Fibroblast of lung (primary cell): ENCODE data around the gene MATN3.

ENCODE experiments used
- EZH2 ChIP-seq: IDR thresholded peaks from 2 replicates; pipeline ENCODE4 v1.5.1; 2012; ENCODE audit warnings: low read length, control low read depth, mild to moderate bottlenecking; ENCODE audit errors: missing control alignments
- TF ChIP-seq, protein P1 (sequence below), 2 donors: IDR thresholded peaks in 1 of 2; conservative IDR thresholded peaks in 1 of 2; 1 replicate in 1 of 2; 2 replicates in 1 of 2; pipeline ENCODE4 v1.5.1; 2011 to 2012; ENCODE audit warnings: low read length in 2 of 2, control low read depth in 1 of 2, inconsistent platforms in 1 of 2, low read depth in 1 of 2, mild to moderate bottlenecking in 1 of 2

DNA sequence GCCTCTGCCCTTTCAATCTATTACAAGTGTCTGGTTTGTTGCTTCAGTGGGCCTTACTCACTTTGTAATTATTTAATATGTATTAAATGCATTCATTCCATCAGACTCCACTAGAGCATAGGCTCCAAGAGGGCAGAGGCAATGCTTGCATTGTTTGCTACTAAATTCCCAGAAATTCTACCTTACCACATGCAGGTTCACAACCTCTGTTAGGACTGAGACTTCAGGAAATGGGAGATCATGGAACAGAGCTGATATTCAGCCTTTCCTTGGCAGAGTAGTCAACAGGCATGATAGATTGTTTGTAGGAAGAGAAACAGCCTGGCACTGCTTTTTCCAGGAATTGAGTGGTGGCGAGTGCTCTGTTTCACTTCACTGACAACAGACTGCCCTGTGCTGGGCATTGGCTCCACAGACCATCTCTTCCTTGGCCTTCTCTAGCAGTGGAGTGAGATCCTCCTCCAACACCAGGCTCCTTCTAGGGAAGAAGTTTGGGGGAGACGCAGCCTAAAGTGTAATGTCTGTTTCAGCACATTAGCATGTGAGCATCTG is 6.2 kb upstream of the MATN3 start:
- TF ChIP-seq, protein P1, sequence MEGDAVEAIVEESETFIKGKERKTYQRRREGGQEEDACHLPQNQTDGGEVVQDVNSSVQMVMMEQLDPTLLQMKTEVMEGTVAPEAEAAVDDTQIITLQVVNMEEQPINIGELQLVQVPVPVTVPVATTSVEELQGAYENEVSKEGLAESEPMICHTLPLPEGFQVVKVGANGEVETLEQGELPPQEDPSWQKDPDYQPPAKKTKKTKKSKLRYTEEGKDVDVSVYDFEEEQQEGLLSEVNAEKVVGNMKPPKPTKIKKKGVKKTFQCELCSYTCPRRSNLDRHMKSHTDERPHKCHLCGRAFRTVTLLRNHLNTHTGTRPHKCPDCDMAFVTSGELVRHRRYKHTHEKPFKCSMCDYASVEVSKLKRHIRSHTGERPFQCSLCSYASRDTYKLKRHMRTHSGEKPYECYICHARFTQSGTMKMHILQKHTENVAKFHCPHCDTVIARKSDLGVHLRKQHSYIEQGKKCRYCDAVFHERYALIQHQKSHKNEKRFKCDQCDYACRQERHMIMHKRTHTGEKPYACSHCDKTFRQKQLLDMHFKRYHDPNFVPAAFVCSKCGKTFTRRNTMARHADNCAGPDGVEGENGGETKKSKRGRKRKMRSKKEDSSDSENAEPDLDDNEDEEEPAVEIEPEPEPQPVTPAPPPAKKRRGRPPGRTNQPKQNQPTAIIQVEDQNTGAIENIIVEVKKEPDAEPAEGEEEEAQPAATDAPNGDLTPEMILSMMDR (conservative IDR thresholded peaks at IDR 0.05 in 1 of 2, IDR thresholded peaks at IDR 0.05 in 1 of 2; ENCODE audit: low read depth in 1 of 2, low read length in 2 of 2) = no peak
- no peak for TF ChIP-seq EZH2
